ENCODE measurements around the gene CSNK1G2. TPM values are rescaled to one million over a fixed set of nuclear protein-coding genes. Genes with fewer than 3 reads are reported as not detected.

CSNK1G2 gene
- total RNA-seq, 1 donor from 2014 or later: 77.6 TPM

DNA sequence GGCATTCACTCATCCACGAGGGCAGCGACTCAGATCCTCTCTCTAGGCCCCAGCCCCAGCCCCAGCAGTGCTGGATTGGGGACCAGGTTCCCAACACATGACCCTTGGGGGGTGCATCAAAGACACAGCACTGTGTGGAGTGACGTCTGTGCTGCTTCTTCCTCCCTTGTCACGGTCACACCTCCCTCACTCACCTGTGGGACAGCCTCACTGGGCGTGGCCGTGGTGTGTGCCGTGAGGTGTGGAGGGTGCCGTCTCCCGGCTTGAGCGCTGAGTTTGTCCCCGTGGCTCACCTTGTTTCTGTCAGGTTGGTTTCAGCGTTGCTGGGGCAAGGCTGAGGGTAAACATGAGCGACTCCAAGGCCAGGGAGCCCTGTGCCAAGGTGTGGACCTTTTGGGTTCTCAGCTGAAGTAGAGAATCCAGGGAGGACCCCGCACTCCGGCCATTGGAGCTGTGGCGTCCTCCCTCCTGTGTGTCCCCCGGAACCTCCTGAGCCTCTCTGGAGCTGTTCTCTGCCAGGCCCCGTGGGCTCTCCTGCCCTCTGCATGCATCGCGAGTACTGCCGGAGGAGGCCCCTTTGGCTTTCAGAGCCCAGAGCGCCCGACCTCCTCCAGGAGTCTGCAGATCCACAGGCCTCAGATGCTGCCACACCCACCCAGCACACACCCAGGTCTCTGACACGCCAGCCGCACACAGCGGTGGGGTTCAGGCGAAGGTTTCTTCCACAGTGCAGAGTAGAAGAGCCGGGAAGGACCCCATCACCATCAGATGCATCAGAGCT, 33.6 kb downstream of the CSNK1G2 start:
- Histone ChIP-seq H3K4me3 (no peak overlapping the region), H3K9me3 (no peaks in the 10 kb centered on the region), H3K27ac (no peak overlapping the region), H3K27me3 (no peaks in the 10 kb centered on the region), H3K36me3 (peaks cover 0 to 20% of the 10 kb centered on the region in 2 donors), H3K4me1 (peaks cover 21% of the 10 kb centered on the region)
- no peak for DNase-seq (ENCODE audit: extremely low spot score in 2 of 2)
- TF ChIP-seq POLR2A (IDR thresholded peaks at IDR 0.05) (no peak), CTCF (IDR thresholded peaks at IDR 0.05) (no peak), POLR2AphosphoS5 (IDR thresholded peaks at IDR 0.05; ENCODE audit: insufficient read depth in 1 of 2, low read depth in 1 of 2) (no peak)
- intact Hi-C loops (cut with DNase I): no loop called here

DNA sequence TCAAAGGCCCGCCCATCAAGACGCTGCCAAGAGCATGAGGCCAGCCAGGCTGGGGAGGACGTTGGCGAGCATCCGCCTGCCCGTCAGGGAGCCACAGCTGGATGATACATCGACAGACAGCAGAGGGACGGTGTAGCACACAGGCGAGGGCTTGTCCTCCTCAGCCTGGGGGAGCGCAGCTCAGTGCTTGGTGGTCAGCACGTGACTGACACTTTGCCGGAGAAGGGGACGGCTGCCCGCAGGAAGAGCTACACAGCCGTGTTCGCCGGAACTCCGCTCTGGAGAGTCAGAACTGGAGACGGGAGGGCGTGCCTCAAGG, 34.1 kb downstream of the CSNK1G2 start:
- no peak overlapping the region for H3K4me3 ChIP-seq
- peaks cover 21% of the 10 kb centered on the region for H3K4me1 ChIP-seq
- no peak overlapping the region for H3K27ac ChIP-seq
- H3K9me3 ChIP-seq: no peaks in the 10 kb centered on the region
- peaks cover 0 to 26% of the 10 kb centered on the region in 2 donors for H3K36me3 ChIP-seq
- H3K27me3 ChIP-seq: no peaks in the 10 kb centered on the region
- TF ChIP-seq POLR2A (IDR thresholded peaks at IDR 0.05) (no peak), CTCF (IDR thresholded peaks at IDR 0.05) (no peak), POLR2AphosphoS5 (IDR thresholded peaks at IDR 0.05; ENCODE audit: insufficient read depth in 1 of 2, low read depth in 1 of 2) (no peak)
- no peak for DNase-seq (ENCODE audit: extremely low spot score in 2 of 2)
- intact Hi-C loops (cut with DNase I): no loop called here

- no peaks in the 10 kb centered on the region for H3K9me3 ChIP-seq
- TF ChIP-seq CTCF (IDR thresholded peaks at IDR 0.05): no peak
- TF ChIP-seq POLR2AphosphoS5 (IDR thresholded peaks at IDR 0.05; ENCODE audit: insufficient read depth in 1 of 2, low read depth in 1 of 2): no peak
- no peak for TF ChIP-seq POLR2A (IDR thresholded peaks at IDR 0.05)
- intact Hi-C loops (cut with DNase I): no loop called here
- DNase-seq (ENCODE audit: extremely low spot score in 2 of 2): no peak
- peaks cover 21% of the 10 kb centered on the region for H3K4me1 ChIP-seq
- no peak overlapping the region for H3K27ac ChIP-seq
- H3K4me3 ChIP-seq: no peak overlapping the region
- peaks cover 0 to 41% of the 10 kb centered on the region in 2 donors for H3K36me3 ChIP-seq
- no peaks in the 10 kb centered on the region for H3K27me3 ChIP-seq
These were observed 36.1 kb downstream of the CSNK1G2 start for GRCh38 chr19:1977120-1977519.

- DNase-seq (ENCODE audit: extremely low spot score in 2 of 2): no peak
- Histone ChIP-seq H3K36me3 (peaks cover 0 to 47% of the 10 kb centered on the region in 2 donors), H3K9me3 (no peaks in the 10 kb centered on the region), H3K4me1 (peaks cover 21% of the 10 kb centered on the region), H3K4me3 (no peak overlapping the region), H3K27me3 (no peaks in the 10 kb centered on the region), H3K27ac (no peak overlapping the region)
- TF ChIP-seq POLR2AphosphoS5 (IDR thresholded peaks at IDR 0.05; ENCODE audit: insufficient read depth in 1 of 2, low read depth in 1 of 2): no peak
- TF ChIP-seq POLR2A (IDR thresholded peaks at IDR 0.05): no peak
- no peak for TF ChIP-seq CTCF (IDR thresholded peaks at IDR 0.05)
- intact Hi-C loops (cut with DNase I): no loop called here
These were observed 37.4 kb downstream of the CSNK1G2 start for GRCh38 chr19:1978346-1978894.

DNA sequence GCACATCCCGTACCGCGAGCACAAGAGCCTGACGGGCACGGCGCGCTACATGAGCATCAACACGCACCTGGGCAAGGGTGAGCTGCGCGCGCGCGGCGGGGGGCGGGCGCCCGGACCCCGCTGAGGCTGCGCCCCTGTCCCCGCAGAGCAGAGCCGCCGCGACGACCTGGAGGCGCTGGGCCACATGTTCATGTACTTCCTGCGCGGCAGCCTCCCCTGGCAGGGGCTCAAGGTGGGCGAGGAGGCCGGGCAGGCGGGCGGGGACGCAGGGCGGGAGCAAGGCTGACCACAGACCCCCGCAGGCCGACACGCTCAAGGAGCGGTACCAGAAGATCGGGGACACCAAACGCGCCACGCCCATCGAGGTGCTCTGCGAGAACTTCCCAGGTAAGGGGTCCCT, 38.0 kb downstream of the CSNK1G2 start:
- Histone ChIP-seq H3K9me3 (no peaks in the 10 kb centered on the region), H3K4me3 (no peak overlapping the region), H3K27me3 (no peaks in the 10 kb centered on the region), H3K36me3 (peaks cover 0 to 47% of the 10 kb centered on the region in 2 donors), H3K4me1 (peaks cover 21% of the 10 kb centered on the region), H3K27ac (no peak overlapping the region)
- intact Hi-C loops (cut with DNase I): no loop called here
- TF ChIP-seq CTCF (IDR thresholded peaks at IDR 0.05): no peak
- TF ChIP-seq POLR2A (IDR thresholded peaks at IDR 0.05): no peak
- no peak for TF ChIP-seq POLR2AphosphoS5 (IDR thresholded peaks at IDR 0.05; ENCODE audit: insufficient read depth in 1 of 2, low read depth in 1 of 2)
- DNase-seq (ENCODE audit: extremely low spot score in 2 of 2): no peak

Measured in vagina (tissue), 2 donors.